Tibial nerve (tissue), 4 donors: ENCODE measurements around the gene CABLES1. TPM values are rescaled to one million over a fixed set of nuclear protein-coding genes. Genes with fewer than 3 reads are reported as not detected.
"Not testable (repeated sequence)": the region's sequence is repeated elsewhere in the genome, so short reads cannot be mapped to it uniquely, and the experiment has no call there.

Experiments used
- DNase-seq, 2 donors: peaks; one replicate each; pipeline ENCODE4 v3.0.0-alpha.2; 2019; ENCODE audit warnings: low spot score in 2 of 2
- H3K27ac ChIP-seq, 4 donors: fragments of 200-600 bp; sonication (generic) in 3 of 4; one replicate each; pipeline ENCODE4 v1.5.1; 2017 to 2019; ENCODE audit warnings: mild to moderate bottlenecking in 1 of 4
- H3K27me3 ChIP-seq, 2 donors: fragments of 200-600 bp; sonication (generic) in 1 of 2; one replicate each; pipeline versions ENCODE4 v1.5.1 to v1.6.0; 2017 to 2019
- H3K36me3 ChIP-seq, 3 donors: fragments of 200-600 bp; sonication (generic); one replicate each; pipeline ENCODE4 v1.5.1; 2018 to 2019
- H3K4me1 ChIP-seq, 4 donors: fragments of 200-600 bp; sonication (generic) in 3 of 4; one replicate each; pipeline ENCODE4 v1.5.1; 2017 to 2019
- H3K4me3 ChIP-seq, 4 donors: fragments of 200-600 bp; sonication (generic) in 3 of 4; one replicate each; pipeline ENCODE4 v1.5.1; 2017 to 2019; ENCODE audit warnings: mild to moderate bottlenecking in 1 of 4, moderate library complexity in 1 of 4
- H3K9me3 ChIP-seq, 4 donors: fragments of 200-600 bp; sonication (generic) in 3 of 4; one replicate each; pipeline ENCODE4 v1.5.1; 2017 to 2019
- EP300 ChIP-seq, 2 donors: sonication (generic); formaldehyde crosslinking; IDR thresholded peaks; one replicate each; pipeline ENCODE4 v1.6.1; 2017; ENCODE audit warnings: antibody characterized with exemption in 2 of 2, mild to moderate bottlenecking in 1 of 2
- POLR2A ChIP-seq, 2 donors: fragments of 450-650 bp; IDR thresholded peaks; one replicate each; pipeline ENCODE4 v1.6.1; 2017; ENCODE audit warnings: antibody characterized with exemption in 2 of 2, mild to moderate bottlenecking in 2 of 2, moderate library complexity in 2 of 2
- WGBS, 2 donors: methylation state at CpG; one replicate each; pipeline ENCODE4 v1.1.5; 2018; 5-methylcytosine and 5-hydroxymethylcytosine counted together
- total RNA-seq, 4 donors: library from RNA; depleted of rRNA; stranded (reverse); fragments of >200 nt; gene quantifications; one replicate each; pipeline ENCODE4 v1.1.0, GENCODE V29; 2016
- TF ChIP-seq, protein P1 (sequence below), 5 experiments: fragments of 200-600 bp in 3 of 5; fragments of 450-650 bp in 2 of 5; sonication (generic) in 3 of 5; IDR thresholded peaks; one replicate each; pipeline ENCODE4 v1.5.1; 2016 to 2019; ENCODE audit warnings: antibody characterized with exemption in 5 of 5, mild to moderate bottlenecking in 3 of 5, moderate library complexity in 2 of 5

CABLES1 gene
- total RNA-seq, 4 donors from 2014 or later: 17.3 to 32.1 (median 21.2) TPM

DNA sequence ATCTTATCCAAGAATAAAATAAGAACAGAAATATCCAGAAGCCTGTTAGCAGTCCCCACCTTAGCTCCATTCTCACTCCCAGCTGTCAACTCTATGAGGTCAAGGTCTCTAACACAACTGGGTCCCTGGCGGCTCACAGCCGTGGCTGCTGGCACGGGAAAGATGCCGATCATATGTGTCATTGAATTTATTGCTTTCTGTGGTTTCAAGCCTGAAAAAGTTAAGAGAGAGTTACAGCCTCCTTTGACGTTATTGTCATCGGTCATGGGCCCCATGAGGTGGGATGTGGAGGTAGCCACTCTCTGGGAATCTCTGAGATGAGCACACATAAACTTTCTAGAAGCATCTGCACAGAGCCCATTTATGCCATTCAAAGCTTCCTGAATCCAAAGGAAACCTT, 28.7 kb upstream of the CABLES1 start:
- Histone ChIP-seq H3K27me3 (no peaks in the 10 kb centered on the region), H3K9me3 (peaks cover 0 to 8% (median 0%) of the 10 kb centered on the region in 4 donors), H3K4me3 (no peak overlapping the region), H3K27ac (no peak overlapping the region), H3K4me1 (peaks cover 0 to 15% (median 5%) of the 10 kb centered on the region in 4 donors), H3K36me3 (no peaks in the 10 kb centered on the region)
- TF ChIP-seq EP300 (IDR thresholded peaks at IDR 0.05) (no peak), POLR2A (IDR thresholded peaks at IDR 0.05) (no peak)
- TF ChIP-seq, protein P1, sequence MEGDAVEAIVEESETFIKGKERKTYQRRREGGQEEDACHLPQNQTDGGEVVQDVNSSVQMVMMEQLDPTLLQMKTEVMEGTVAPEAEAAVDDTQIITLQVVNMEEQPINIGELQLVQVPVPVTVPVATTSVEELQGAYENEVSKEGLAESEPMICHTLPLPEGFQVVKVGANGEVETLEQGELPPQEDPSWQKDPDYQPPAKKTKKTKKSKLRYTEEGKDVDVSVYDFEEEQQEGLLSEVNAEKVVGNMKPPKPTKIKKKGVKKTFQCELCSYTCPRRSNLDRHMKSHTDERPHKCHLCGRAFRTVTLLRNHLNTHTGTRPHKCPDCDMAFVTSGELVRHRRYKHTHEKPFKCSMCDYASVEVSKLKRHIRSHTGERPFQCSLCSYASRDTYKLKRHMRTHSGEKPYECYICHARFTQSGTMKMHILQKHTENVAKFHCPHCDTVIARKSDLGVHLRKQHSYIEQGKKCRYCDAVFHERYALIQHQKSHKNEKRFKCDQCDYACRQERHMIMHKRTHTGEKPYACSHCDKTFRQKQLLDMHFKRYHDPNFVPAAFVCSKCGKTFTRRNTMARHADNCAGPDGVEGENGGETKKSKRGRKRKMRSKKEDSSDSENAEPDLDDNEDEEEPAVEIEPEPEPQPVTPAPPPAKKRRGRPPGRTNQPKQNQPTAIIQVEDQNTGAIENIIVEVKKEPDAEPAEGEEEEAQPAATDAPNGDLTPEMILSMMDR (IDR thresholded peaks at IDR 0.05): no peak
- WGBS, 2 donors: 17 to 21% methylated on average over 6 of the region's 6 CpGs
- DNase-seq: no peak

DNA sequence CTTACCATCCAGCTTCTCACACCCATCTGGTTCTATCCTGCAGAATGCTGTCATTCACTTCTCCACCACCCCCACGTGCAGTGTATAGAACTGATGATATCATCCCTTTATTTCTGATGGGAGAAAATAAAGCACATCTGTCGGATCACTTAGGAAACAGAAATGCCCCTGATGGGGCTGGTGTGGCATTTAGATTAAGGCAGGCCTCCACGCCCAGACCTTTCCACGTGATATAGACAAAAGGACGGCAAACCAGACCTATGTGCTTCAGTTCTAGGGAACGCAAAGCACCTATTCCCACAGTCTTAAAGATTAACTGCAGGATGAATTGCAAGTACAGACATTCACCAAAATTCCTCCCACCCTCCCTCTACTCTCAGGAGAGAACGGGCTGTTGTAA, 27.6 kb upstream of the CABLES1 start:
- no peak for DNase-seq
- WGBS, 2 donors: 55 to 67% methylated on average over 7 of the region's 7 CpGs
- peaks cover 0 to 15% (median 5%) of the 10 kb centered on the region in 4 donors for H3K4me1 ChIP-seq
- H3K27me3 ChIP-seq: no peaks in the 10 kb centered on the region
- H3K9me3 ChIP-seq: peaks cover 0 to 16% (median 0%) of the 10 kb centered on the region in 4 donors
- no peak overlapping the region for H3K4me3 ChIP-seq
- H3K36me3 ChIP-seq: no peaks in the 10 kb centered on the region
- no peak for TF ChIP-seq POLR2A (IDR thresholded peaks at IDR 0.05)
- TF ChIP-seq, protein P1 (IDR thresholded peaks at IDR 0.05): no peak
- no peak for TF ChIP-seq EP300 (IDR thresholded peaks at IDR 0.05)
- H3K27ac ChIP-seq: no peak overlapping the region

DNA sequence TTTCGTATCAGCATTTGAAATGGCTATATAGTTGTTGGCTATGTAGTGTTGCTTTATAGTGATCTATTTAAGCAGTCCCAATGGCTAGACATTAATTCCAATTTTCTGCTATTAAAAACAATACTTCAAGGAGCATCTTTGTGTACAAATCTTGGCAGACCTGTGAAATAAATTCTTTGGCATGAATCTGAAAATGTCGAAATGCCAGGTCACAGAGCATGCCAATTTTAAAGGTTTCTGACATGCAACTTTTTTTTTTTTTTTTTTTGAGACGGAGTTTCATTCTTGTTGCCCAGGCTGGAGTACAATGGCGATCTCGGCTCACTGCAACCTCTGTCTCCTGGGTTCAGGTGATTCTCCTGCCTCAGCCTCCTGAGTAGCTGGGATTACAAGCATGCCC, 26.8 kb upstream of the CABLES1 start:
- Histone ChIP-seq H3K27ac (no peak overlapping the region), H3K36me3 (no peaks in the 10 kb centered on the region), H3K27me3 (no peaks in the 10 kb centered on the region), H3K4me1 (peaks cover 0 to 15% (median 5%) of the 10 kb centered on the region in 4 donors), H3K9me3 (peaks cover 0 to 17% (median 0%) of the 10 kb centered on the region in 4 donors), H3K4me3 (no peak overlapping the region)
- TF ChIP-seq EP300 (IDR thresholded peaks at IDR 0.05): no peak
- DNase-seq: no peak
- WGBS, 2 donors: 69 to 74% methylated on average over 5 of the region's 5 CpGs

DNA sequence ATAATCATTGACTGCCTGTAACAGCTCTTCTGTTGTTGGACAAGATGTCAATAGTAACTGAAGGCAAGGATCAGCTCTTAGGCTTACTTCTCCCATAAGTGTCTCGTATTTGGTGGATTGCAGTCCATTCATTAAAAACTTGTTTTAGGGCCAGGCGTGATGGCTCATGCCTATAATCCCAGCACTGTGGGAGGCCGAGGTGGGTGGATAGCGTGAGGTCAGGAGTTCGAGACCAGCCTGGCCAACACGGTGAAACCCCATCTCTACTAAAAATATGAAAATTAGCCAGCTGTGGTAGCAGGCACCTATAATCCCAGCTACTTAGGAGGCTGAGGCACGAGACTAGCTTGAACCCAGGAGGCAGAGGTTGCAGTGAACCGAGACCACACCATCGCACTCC, 26.1 kb upstream of the CABLES1 start:
- not testable (repeated sequence) for H3K27ac ChIP-seq, H3K36me3 ChIP-seq, H3K4me3 ChIP-seq, H3K27me3 ChIP-seq, DNase-seq
- Histone ChIP-seq H3K9me3 (peaks cover 0 to 17% (median 0%) of the 10 kb centered on the region in 4 donors), H3K4me1 (peaks cover 0 to 16% (median 5%) of the 10 kb centered on the region in 4 donors)
- WGBS, 2 donors: 83 to 93% methylated on average over 9 of the region's 9 CpGs

DNA sequence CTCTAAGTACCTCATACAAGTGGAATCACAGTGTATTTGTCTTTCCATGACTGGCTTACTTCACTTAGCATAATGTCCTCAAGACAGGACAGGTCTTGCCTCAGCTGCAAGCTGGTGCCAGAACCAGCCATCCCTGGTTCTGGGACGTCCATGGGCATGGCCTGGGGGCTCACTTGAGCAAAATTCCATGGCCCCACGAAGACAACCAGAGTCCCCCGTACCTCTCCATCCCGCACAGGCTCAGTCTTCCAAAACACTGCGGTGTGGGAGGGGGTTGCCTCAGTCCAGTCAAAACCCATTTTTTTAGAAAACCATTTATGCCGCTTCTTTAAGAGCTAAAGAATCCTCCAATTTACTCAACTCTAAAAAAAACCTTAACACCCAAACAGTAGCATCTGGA, 21.7 kb upstream of the CABLES1 start:
- WGBS, 2 donors: 78 to 83% methylated on average over 6 of the region's 6 CpGs
- no peak overlapping the region for H3K27ac ChIP-seq
- no peak for DNase-seq

DNA sequence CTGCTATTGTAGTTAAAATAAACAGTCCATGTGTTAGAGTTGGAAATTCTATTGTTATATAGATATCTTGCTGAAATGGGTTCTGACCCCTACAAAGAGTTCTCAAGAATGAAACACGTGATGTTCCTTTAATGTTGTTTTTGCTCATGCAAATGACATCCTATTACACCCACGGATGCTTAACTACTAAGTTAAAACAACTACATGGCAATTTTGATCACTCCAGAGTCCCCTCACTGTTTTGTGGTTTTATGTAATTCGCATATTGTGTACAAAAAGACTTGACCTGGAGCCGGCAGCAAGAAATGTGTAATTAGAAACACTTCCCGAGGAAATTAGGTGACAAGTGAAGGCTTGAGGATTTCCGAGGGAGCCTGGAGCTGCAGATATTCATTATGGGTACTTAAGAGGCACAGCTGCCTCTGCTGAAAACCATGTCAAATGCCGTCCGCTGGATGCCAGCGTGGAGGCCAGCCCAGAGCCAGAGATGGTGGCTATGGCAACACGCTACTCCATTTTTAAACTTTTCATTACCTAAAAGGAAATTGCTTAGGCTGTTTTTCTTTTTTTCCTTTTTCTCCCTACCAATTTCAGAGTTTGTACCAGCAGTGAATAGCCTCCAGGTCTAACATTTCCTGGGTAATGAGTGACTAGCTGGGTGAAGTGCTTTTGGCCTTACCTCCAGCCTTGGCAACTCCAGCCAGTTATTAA, 21.0 kb upstream of the CABLES1 start:
- Histone ChIP-seq H3K27me3 (no peaks in the 10 kb centered on the region), H3K9me3 (peaks cover 0 to 17% (median 0%) of the 10 kb centered on the region in 4 donors), H3K4me3 (no peak overlapping the region), H3K4me1 (peaks cover 0 to 8% (median 0%) of the 10 kb centered on the region in 4 donors), H3K36me3 (no peaks in the 10 kb centered on the region), H3K27ac (no peak overlapping the region)
- DNase-seq: no peak
- TF ChIP-seq, protein P1 (IDR thresholded peaks at IDR 0.05): no peak
- no peak for TF ChIP-seq POLR2A (IDR thresholded peaks at IDR 0.05)
- no peak for TF ChIP-seq EP300 (IDR thresholded peaks at IDR 0.05)
- WGBS, 2 donors: 32 to 38% methylated on average over 10 of the region's 10 CpGs

More for the DNA sequence above, 21.7 kb upstream of the CABLES1 start:
- peaks cover 0 to 17% (median 0%) of the 10 kb centered on the region in 4 donors for H3K9me3 ChIP-seq
- no peak overlapping the region for H3K4me3 ChIP-seq
- peaks cover 0 to 8% (median 0%) of the 10 kb centered on the region in 4 donors for H3K4me1 ChIP-seq
- H3K36me3 ChIP-seq: no peaks in the 10 kb centered on the region
- no peaks in the 10 kb centered on the region for H3K27me3 ChIP-seq
- no peak for TF ChIP-seq EP300 (IDR thresholded peaks at IDR 0.05)
- TF ChIP-seq POLR2A (IDR thresholded peaks at IDR 0.05): no peak
- TF ChIP-seq, protein P1 (IDR thresholded peaks at IDR 0.05): no peak
